GM12878 (cell line): ENCODE measurements around the gene CDR2. TPM values are rescaled to one million over a fixed set of nuclear protein-coding genes. Genes with fewer than 3 reads are reported as not detected.

Source experiments
- ATAC-seq: fragments of 200-7000 bp; cut with Tn5 transposase; 3 replicates; pipeline ENCODE4 v1.9.1; 2020; ENCODE audit warnings: mild to moderate bottlenecking, moderate library complexity
- BruUV-seq: library from RNA; stranded (reverse); fragments of 400-500 nt; replicated peaks from 2 replicates; lab custom pipeline; 2021; lab: Mats Ljungman, UMichigan
- CTCF ChIA-PET: fragments of 300-600 bp; sonication (Branson Sonifier 250); formaldehyde crosslinking; extraction: SDS; loops from one replicate; lab custom pipeline; 2021; ENCODE audit warnings: inconsistent platforms; lab: Yijun Ruan, JAX
- POLR2A ChIA-PET: fragments of 350-600 bp; formaldehyde crosslinking; extraction: SDS; loops from one replicate; lab custom pipeline; 2021; ENCODE audit warnings: inconsistent platforms; lab: Charles Lee
- RAD21 ChIA-PET: fragments of 300-600 bp; sonication (Branson Sonifier 250); formaldehyde crosslinking; loops from one replicate; lab custom pipeline; 2023; ENCODE audit warnings: antibody characterized with exemption; ENCODE audit not compliant: unreplicated experiment; lab: Charles Lee
- SMC1A ChIA-PET: fragments of 300-600 bp; sonication (Branson Sonifier 250); formaldehyde crosslinking; loops from one replicate; lab custom pipeline; 2023; ENCODE audit not compliant: unreplicated experiment, uncharacterized antibody; lab: Charles Lee
- DNase-seq: peaks from one replicate; pipeline ENCODE4 v3.0.0-alpha.2; 2011; ENCODE audit warnings: low read depth, low spot score
- FAIRE-seq: peaks from 3 replicates; lab custom pipeline; 2011; peaks lifted over from hg19 to GRCh38; lab: Jason Lieb, UNC
- H2AFZ ChIP-seq: 2 replicates; pipeline ENCODE4 v1.6.0; 2011; ENCODE audit warnings: low read depth, low read length, control low read depth; ENCODE audit not compliant: control insufficient read depth
- H3K27ac ChIP-seq: 2 replicates; pipeline ENCODE4 v1.5.1; 2011; ENCODE audit warnings: control low read depth; ENCODE audit not compliant: control insufficient read depth, insufficient read depth
- H3K27me3 ChIP-seq, 2 experiments: replicated peaks in 1 of 2; 2 replicates each; pipeline versions ENCODE4 v1.6.0 to v1.6.1; 2011; ENCODE audit warnings: low read length in 1 of 2; ENCODE audit not compliant: control insufficient read depth in 2 of 2, insufficient read depth in 2 of 2
- H3K36me3 ChIP-seq, 2 experiments: 2 replicates each; pipeline ENCODE4 v1.5.1; 2011; ENCODE audit warnings: low read length in 1 of 2; ENCODE audit not compliant: control insufficient read depth in 2 of 2, insufficient read depth in 2 of 2
- H3K4me1 ChIP-seq: 2 replicates; pipeline ENCODE4 v1.6.1; 2011; ENCODE audit warnings: mild to moderate bottlenecking, low read length, moderate library complexity, mixed read lengths; ENCODE audit not compliant: control insufficient read depth, insufficient read depth
- H3K4me2 ChIP-seq: 2 replicates; pipeline ENCODE4 v1.6.0; 2011; ENCODE audit warnings: control low read depth; ENCODE audit not compliant: control insufficient read depth, insufficient read depth
- H3K4me3 ChIP-seq: fragments of 200-600 bp; sonication (generic); 2 replicates; pipeline ENCODE4 v1.5.1; 2016
- H3K79me2 ChIP-seq: 2 replicates; pipeline ENCODE4 v1.6.0; 2011; ENCODE audit warnings: low read length; ENCODE audit not compliant: control insufficient read depth, insufficient read depth
- H3K9ac ChIP-seq: 2 replicates; pipeline ENCODE4 v1.8.0; 2011; ENCODE audit warnings: low read length, control low read depth, mixed read lengths; ENCODE audit not compliant: control insufficient read depth, insufficient read depth
- H3K9me3 ChIP-seq: replicated peaks from 3 replicates; pipeline ENCODE4 v1.5.1; 2011; ENCODE audit warnings: mild to moderate bottlenecking, low read length; ENCODE audit not compliant: control insufficient read depth, insufficient read depth
- H4K20me1 ChIP-seq: 2 replicates; pipeline ENCODE4 v1.6.0; 2011; ENCODE audit not compliant: control insufficient read depth, insufficient read depth
- BHLHE40 ChIP-seq, 2 experiments: fragments of 450-650 bp in 1 of 2; IDR thresholded peaks; 2 replicates each; pipeline ENCODE4 v1.6.1; 2011 to 2017; ENCODE audit warnings: low read depth in 2 of 2, borderline replicate concordance in 1 of 2, improper control_type of control experiment in 1 of 2, low read length in 1 of 2, mild to moderate bottlenecking in 1 of 2
- BRCA1 ChIP-seq: IDR thresholded peaks from 2 replicates; pipeline ENCODE4 v1.6.1; 2011; ENCODE audit warnings: low read depth, low read length, improper control_type of control experiment
- CBFB ChIP-seq: IDR thresholded peaks from 2 replicates; pipeline ENCODE4 v1.6.1; 2016; ENCODE audit warnings: antibody characterized with exemption, low read depth
- E2F4 ChIP-seq: IDR thresholded peaks from 2 replicates; pipeline ENCODE4 v1.6.1; 2012; ENCODE audit warnings: low read depth, low read length, improper control_type of control experiment
- FOXM1 ChIP-seq: IDR thresholded peaks from 2 replicates; pipeline ENCODE4 v1.6.1; 2012; ENCODE audit warnings: low read depth, mild to moderate bottlenecking, inconsistent platforms, low read length, moderate library complexity
- HDAC2 ChIP-seq: fragments of 200-600 bp; sonication (generic); IDR thresholded peaks from 2 replicates; pipeline ENCODE4 v1.6.1; 2017
- LARP7 ChIP-seq: fragments of 450-650 bp; IDR thresholded peaks from 2 replicates; pipeline ENCODE4 v1.6.1; 2017; ENCODE audit warnings: mild to moderate bottlenecking
- NR2C1 ChIP-seq: fragments of 450-650 bp; IDR thresholded peaks from 2 replicates; pipeline ENCODE4 v1.6.1; 2017; ENCODE audit warnings: antibody characterized with exemption, mild to moderate bottlenecking, moderate library complexity
- PAX5 ChIP-seq: IDR thresholded peaks from 2 replicates; pipeline ENCODE4 v1.6.1; 2011; ENCODE audit warnings: low read depth, low read length, borderline replicate concordance
- RAD51 ChIP-seq: fragments of 450-650 bp; IDR thresholded peaks from 2 replicates; pipeline ENCODE4 v1.6.1; 2016; ENCODE audit warnings: moderate library complexity, mild to moderate bottlenecking, inconsistent platforms
- RFX5 ChIP-seq: IDR thresholded peaks from 2 replicates; pipeline ENCODE4 v1.6.1; 2011; ENCODE audit warnings: low read depth, low read length, improper control_type of control experiment
- ZNF274 ChIP-seq: IDR thresholded peaks from one replicate; pipeline ENCODE4 v1.8.0; 2011; ENCODE audit not compliant: insufficient read length, insufficient read depth
- ZNF622 ChIP-seq: fragments of 450-650 bp; IDR thresholded peaks from 2 replicates; pipeline ENCODE4 v1.6.1; 2017; ENCODE audit warnings: mild to moderate bottlenecking, inconsistent platforms
- WGBS: methylation state at CpG from one replicate; pipeline ENCODE4 v1.1.6; 2016; ENCODE audit warnings: low lambda C conversion rate; ENCODE audit not compliant: insufficient replicate concordance, insufficient coverage; ENCODE audit errors: missing lambda C conversion rate; 5-methylcytosine and 5-hydroxymethylcytosine counted together
- in situ Hi-C: fragments of 300-500 bp; cut with MboI; formaldehyde crosslinking; loops from 9 replicates; pipeline ENCODE4 v1.14.3; 2018; ENCODE audit warnings: mixed read lengths
- intact Hi-C: fragments of 100-400 bp; cut with micrococcal nuclease; formaldehyde crosslinking; loops from one replicate; pipeline ENCODE4 v1.14.2; 2022; ENCODE audit not compliant: unreplicated experiment
- polyA plus RNA-seq, 11 experiments: library from polyadenylated mRNA; depleted of rRNA in 4 of 11; unstranded in 6 of 11; stranded (reverse) in 5 of 11; fragments of >200 nt; fragmentation: Nextera tagmentation in 4 of 11; fragmentation: Illumina TruSeq in 1 of 11; extraction: Ambion mirVana in 4 of 11; extraction: Trizol in 1 of 11; gene quantifications; 1 replicate in 1 of 11; 2 replicates in 10 of 11; pipeline versions ENCODE4 v1.2.1 to v1.2.3, GENCODE V29; 2011 to 2016; ENCODE audit warnings: inconsistent platforms in 2 of 11, missing spikeins in 2 of 11, low read depth in 1 of 11
- total RNA-seq, 4 experiments: library from RNA; depleted of rRNA in 3 of 4; stranded (reverse); fragments of >200 nt in 3 of 4; fragmentation: Illumina TruSeq in 1 of 4; extraction: Trizol in 1 of 4; gene quantifications; 2 replicates each; pipeline versions ENCODE4 v1.2.1 to v1.2.3, GENCODE V29; 2013 to 2021

CDR2 gene
- total and polyA plus RNA-seq, 10 of the 15 experiments (the other 5 are each of a cell fraction or from before 2014, with no cell fraction given): 4.8 to 24.3 (median 19.2) TPM

- TF ChIP-seq PAX5 (no peak), FOXM1 (no peak), CBFB (no peak), HDAC2 (no peak), LARP7 (no peak), NR2C1 (no peak), RFX5 (no peak), ZNF622 (no peak), BHLHE40 (IDR thresholded peaks at IDR 0.05; ENCODE audit: borderline replicate concordance in 1 of 2, low read depth in 2 of 2, low read length in 1 of 2) (no peak), E2F4 (no peak), ZNF274 (no peak), BRCA1 (no peak), RAD51 (no peak)
- Histone ChIP-seq H3K27ac (no peak overlapping the region), H3K4me1 (no peaks in the 10 kb centered on the region), H3K36me3 (peaks cover 22 to 23% of the 10 kb centered on the region in 2 experiments; a peak in 3 of 4 replicates), H3K4me3 (no peak overlapping the region), H3K9me3 (no peaks in the 10 kb centered on the region), H3K27me3 (no peaks in the 10 kb centered on the region), H2AFZ (no peak overlapping the region), H3K4me2 (no peak overlapping the region), H3K9ac (no peak overlapping the region), H4K20me1 (no peaks in the 10 kb centered on the region), H3K79me2 (no peaks in the 10 kb centered on the region)
- no peak for FAIRE-seq
- ATAC-seq: no peak
- ChIA-PET RAD21 (no interaction called here), CTCF (interaction anchor here (1.6 to 2.8 kb wide), 3 partner anchors 11 to 73 kb away, joined by 3 to 11 read pairs (median 5); no protein-coding TSS in a partner anchor), SMC1A (interaction anchor here (1.3 to 2.1 kb wide), 3 partner anchors 23 to 40 kb away, joined by 3 to 7 read pairs (median 4); no protein-coding TSS in a partner anchor), POLR2A (no interaction called here)
- DNase-seq: no peak
- intact Hi-C loops: no loop called here
- 80% methylated on average over 4 of the region's 4 CpGs for WGBS
- in situ Hi-C loops: no loop called here
- BruUV-seq: no TSS peak
These were observed 44.1 kb downstream of the CDR2 start for GRCh38 chr16:22330326-22330725.
